Heart left ventricle (tissue), 16 donors: ENCODE measurements around the gene FLT3LG. TPM values are rescaled to one million over a fixed set of nuclear protein-coding genes. Genes with fewer than 3 reads are reported as not detected.

Experiments used
- ATAC-seq, 4 donors: fragments of 200-7000 bp; cut with Tn5 transposase; one replicate each; pipeline ENCODE4 v1.9.1; 2020 to 2022; ENCODE audit warnings: moderate library complexity in 4 of 4, mild to moderate bottlenecking in 3 of 4, moderate number of reproducible peaks in 1 of 4
- DNase-seq, 5 donors: peaks; one replicate each; pipeline ENCODE4 v3.0.0-alpha.2; 2020
- H3K27ac ChIP-seq, 12 donors: fragments of 200-600 bp; sonication (generic) in 4 of 12; one replicate each; pipeline versions ENCODE4 v1.5.0 to v1.8.0; 2016 to 2022; ENCODE audit warnings: mild to moderate bottlenecking in 2 of 12
- H3K27me3 ChIP-seq, 9 donors: fragments of 200-600 bp; sonication (generic) in 2 of 9; one replicate each; pipeline versions ENCODE4 v1.5.1 to v1.8.0; 2016 to 2022; ENCODE audit warnings: mild to moderate bottlenecking in 3 of 9
- H3K36me3 ChIP-seq, 9 donors: fragments of 200-600 bp; sonication (generic) in 2 of 9; one replicate each; pipeline versions ENCODE4 v1.5.0 to v1.8.0; 2018 to 2022; ENCODE audit warnings: mild to moderate bottlenecking in 2 of 9
- H3K4me1 ChIP-seq, 12 donors: fragments of 200-600 bp; sonication (generic) in 4 of 12; one replicate each; pipeline versions ENCODE4 v1.5.0 to v1.8.0; 2016 to 2022; ENCODE audit warnings: mild to moderate bottlenecking in 3 of 12
- H3K4me3 ChIP-seq, 12 donors: fragments of 200-600 bp; sonication (generic) in 4 of 12; one replicate each; pipeline versions ENCODE4 v1.5.0 to v1.8.0; 2017 to 2022; ENCODE audit warnings: mild to moderate bottlenecking in 9 of 12, moderate library complexity in 4 of 12
- H3K9me3 ChIP-seq, 12 donors: fragments of 200-600 bp; sonication (generic) in 4 of 12; one replicate each; pipeline versions ENCODE4 v1.5.0 to v1.8.0; 2016 to 2022; ENCODE audit warnings: mild to moderate bottlenecking in 1 of 12
- POLR2A ChIP-seq, 2 donors: fragments of 450-650 bp; IDR thresholded peaks; one replicate each; pipeline ENCODE4 v1.6.1; 2017; ENCODE audit warnings: antibody characterized with exemption in 2 of 2, mild to moderate bottlenecking in 2 of 2, moderate library complexity in 2 of 2
- WGBS, 4 donors: extraction: QIAGEN DNeasy Blood & Tissue Kit in 2 of 4; methylation state at CpG; one replicate each; pipeline versions ENCODE4 v1.1.5 to v1.1.7; 2013 to 2018; 5-methylcytosine and 5-hydroxymethylcytosine counted together
- intact Hi-C, 10 donors: fragments of 100-400 bp; cut with DNase I; formaldehyde crosslinking; loops; one replicate each; pipeline versions ENCODE4 v1.11.1 to v1.14.2; 2022
- polyA plus RNA-seq, 2 donors: library from polyadenylated mRNA; stranded (reverse); fragments of 200-250 nt; gene quantifications; one replicate each; pipeline ENCODE4 v1.2.3, GENCODE V29; 2013
- total RNA-seq, 9 donors: library from RNA; depleted of rRNA in 2 of 9; stranded (reverse); fragments of >200 nt in 2 of 9; fragmentation: NEBNext Ultra II Directional in 3 of 9; extraction: Animal tissue kit (Norgen Biotek cat#: 25700) in 3 of 9; gene quantifications; one replicate each; pipeline versions ENCODE4 v1.1.0 to v1.2.4, GENCODE V29; 2016 to 2023
- TF ChIP-seq, protein P1 (sequence below), 12 donors: fragments of 200-600 bp; sonication (generic) in 4 of 12; IDR thresholded peaks; one replicate each; pipeline versions ENCODE4 v1.5.0 to v1.8.0; 2018 to 2022; ENCODE audit warnings: antibody characterized with exemption in 12 of 12, mild to moderate bottlenecking in 5 of 12
- donor health status: ischemic (EF 13 %, LVEDD 7.1; RV severe dilation, severe dysfunction).
- donor health status: healthy with polysubstance abuse.
- donor health status: DM: no; HTN: yes; CAD: no.
- donor health status: DM: no; HTN: no; CAD: no.
- donor health status: ischemic (EF 25% LVEDD 6.9; RV normal size, moderate dysfunction).
- donor health status: ischemic (EF 25% LVEDD 5.7; RV mildly dilated, moderate dysfunction).
- donor health status: healthy.
- donor health status: DM: yes; HTN: yes; CAD: no.
- donor health status: ischemic (EF 35%, LVEDD 5.7; RV mildly dilated, moderate dysfunction).
- donor health status: nonischemic (EF 11% LVEDD 7.7; RV severe dilation, severe dysfunction).
- donor health status: DM: yes; HTN: yes; CAD: no.
- donor health status: PGD.
- donor health status: ischemic (EF 29% LVEDD 5.4; RV normal size, mild dysfunction).
- donor health status: nonischemic (EF 23%, LVEDD 6.1; RV moderate dilation, normal function).

Gene FLT3LG
- total and polyA plus RNA-seq, 11 donors: 1.7 to 13.4 (median 2.6) TPM

- Histone ChIP-seq H3K9me3 (no peaks in the 10 kb centered on the region), H3K27me3 (no peaks in the 10 kb centered on the region), H3K27ac (no peak overlapping the region), H3K36me3 (peaks cover 0 to 52% (median 22%) of the 10 kb centered on the region in 9 donors), H3K4me1 (peaks cover 0 to 11% (median 0%) of the 10 kb centered on the region in 12 donors), H3K4me3 (no peak overlapping the region)
- no peak for TF ChIP-seq POLR2A (IDR thresholded peaks at IDR 0.05)
- TF ChIP-seq, protein P1, sequence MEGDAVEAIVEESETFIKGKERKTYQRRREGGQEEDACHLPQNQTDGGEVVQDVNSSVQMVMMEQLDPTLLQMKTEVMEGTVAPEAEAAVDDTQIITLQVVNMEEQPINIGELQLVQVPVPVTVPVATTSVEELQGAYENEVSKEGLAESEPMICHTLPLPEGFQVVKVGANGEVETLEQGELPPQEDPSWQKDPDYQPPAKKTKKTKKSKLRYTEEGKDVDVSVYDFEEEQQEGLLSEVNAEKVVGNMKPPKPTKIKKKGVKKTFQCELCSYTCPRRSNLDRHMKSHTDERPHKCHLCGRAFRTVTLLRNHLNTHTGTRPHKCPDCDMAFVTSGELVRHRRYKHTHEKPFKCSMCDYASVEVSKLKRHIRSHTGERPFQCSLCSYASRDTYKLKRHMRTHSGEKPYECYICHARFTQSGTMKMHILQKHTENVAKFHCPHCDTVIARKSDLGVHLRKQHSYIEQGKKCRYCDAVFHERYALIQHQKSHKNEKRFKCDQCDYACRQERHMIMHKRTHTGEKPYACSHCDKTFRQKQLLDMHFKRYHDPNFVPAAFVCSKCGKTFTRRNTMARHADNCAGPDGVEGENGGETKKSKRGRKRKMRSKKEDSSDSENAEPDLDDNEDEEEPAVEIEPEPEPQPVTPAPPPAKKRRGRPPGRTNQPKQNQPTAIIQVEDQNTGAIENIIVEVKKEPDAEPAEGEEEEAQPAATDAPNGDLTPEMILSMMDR (IDR thresholded peaks at IDR 0.05): no peak
- no peak for DNase-seq
- no peak for ATAC-seq
- intact Hi-C loops: no loop called here
- 97 to 98% (median 97%) methylated on average over 34 to 37 of the region's 37 CpGs for WGBS, 4 donors
Measured at GRCh38 chr19:49461656-49462055, 12.4 kb upstream of the FLT3LG start.

DNA sequence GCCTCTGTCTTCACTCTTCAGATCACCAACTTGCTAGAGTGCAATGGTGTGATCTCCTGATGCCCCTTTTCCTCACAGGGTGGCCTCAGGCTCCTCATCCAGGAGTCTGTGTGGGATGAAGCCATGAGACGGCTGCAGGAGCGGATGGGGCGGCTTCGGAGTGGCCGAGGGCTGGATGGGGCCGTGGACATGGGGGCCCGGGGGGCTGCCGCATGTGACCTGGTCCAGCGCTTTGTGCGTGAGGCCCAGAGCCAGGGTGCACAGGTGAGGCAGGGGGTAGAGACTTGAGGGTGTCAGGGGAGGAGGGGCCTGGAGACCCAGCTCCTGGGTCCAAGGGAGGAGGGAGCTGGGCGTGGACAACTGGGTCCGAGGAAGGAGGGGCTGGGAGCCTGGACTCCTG lies 11.5 kb upstream of the FLT3LG start:
- intact Hi-C loops: no loop called here
- Histone ChIP-seq H3K4me1 (peaks cover 0 to 4% (median 0%) of the 10 kb centered on the region in 12 donors), H3K9me3 (no peaks in the 10 kb centered on the region), H3K36me3 (peaks cover 0 to 59% (median 24%) of the 10 kb centered on the region in 9 donors), H3K27ac (no peak overlapping the region), H3K27me3 (no peaks in the 10 kb centered on the region), H3K4me3 (no peak overlapping the region)
- DNase-seq (no peak), ATAC-seq (no peak)
- no peak for TF ChIP-seq POLR2A (IDR thresholded peaks at IDR 0.05)
- TF ChIP-seq, protein P1 (IDR thresholded peaks at IDR 0.05): no peak
- 87 to 90% (median 88%) methylated on average over 12 of the region's 12 CpGs for WGBS, 4 donors

DNA sequence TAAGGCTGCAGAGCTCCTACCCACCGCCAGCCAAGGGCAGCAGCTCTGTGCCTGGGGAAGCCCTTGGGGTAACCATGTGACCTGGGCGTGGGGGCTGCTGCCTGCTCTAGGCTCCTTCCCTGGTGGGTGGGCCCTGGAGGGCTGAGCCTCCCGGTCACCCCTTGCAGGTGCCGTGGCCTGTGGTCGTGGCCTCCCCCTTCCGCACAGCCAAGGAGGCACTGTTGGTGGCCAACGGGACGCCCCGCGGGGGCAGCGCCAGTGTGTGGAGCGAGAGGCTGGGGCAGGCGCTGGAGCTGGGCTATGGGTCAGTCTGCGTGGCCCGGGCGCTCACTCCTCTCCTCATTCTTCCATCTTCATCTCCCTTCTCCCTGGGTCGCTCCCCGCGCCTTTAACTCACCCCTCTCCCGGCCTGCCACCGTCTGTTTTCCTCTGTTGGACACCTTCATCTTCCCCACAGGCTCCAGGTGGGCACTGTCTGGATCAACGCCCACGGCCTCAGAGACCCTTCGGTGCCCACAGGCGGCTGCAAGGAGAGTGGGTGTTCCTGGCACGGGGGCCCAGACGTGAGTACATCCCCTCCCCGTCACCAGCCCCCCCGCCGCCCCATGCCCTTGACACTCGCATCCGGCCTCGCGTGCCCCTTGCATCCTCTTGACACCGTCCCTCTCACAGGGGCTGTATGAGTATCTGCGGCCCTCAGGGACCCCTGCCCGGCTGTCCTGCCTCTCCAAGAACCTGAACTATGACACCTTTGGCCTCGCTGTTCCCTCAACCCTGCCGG lies 9.9 kb upstream of the FLT3LG start:
- H3K27ac ChIP-seq: no peak overlapping the region
- no peaks in the 10 kb centered on the region for H3K9me3 ChIP-seq
- TF ChIP-seq POLR2A (IDR thresholded peaks at IDR 0.05): no peak
- TF ChIP-seq, protein P1 (IDR thresholded peaks at IDR 0.05): no peak
- no peak overlapping the region for H3K4me3 ChIP-seq
- H3K36me3 ChIP-seq: peaks cover 0 to 59% (median 24%) of the 10 kb centered on the region in 9 donors
- WGBS, 4 donors: 93 to 95% (median 94%) methylated on average over 33 to 39 of the region's 39 CpGs
- peaks cover 0 to 11% (median 8%) of the 10 kb centered on the region in 12 donors for H3K4me1 ChIP-seq
- intact Hi-C loops: no loop called here
- ATAC-seq: no peak
- no peaks in the 10 kb centered on the region for H3K27me3 ChIP-seq
- peak in 1 of 5 donors; percentile 25 for DNase-seq

DNA sequence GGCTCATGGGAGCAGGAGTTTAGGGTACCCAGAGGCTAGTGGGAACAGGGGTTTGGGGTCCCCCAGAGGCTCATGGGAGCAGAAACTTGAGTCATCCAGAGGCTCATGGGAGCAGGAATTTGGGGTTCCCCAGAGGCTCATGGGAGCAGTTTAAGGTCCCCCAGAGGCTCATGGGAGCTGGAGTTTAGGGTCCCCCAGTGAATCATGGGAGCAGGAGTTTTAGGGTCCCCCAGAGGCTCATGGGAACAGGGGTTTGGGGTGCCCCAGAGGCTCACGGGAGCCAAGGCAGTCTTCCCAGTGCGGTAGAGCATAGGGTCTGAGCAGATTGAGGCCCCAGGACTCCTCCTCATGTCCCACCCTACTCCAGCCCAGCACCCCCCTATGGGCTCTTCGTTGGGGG lies 8.6 kb upstream of the FLT3LG start:
- H3K4me1 ChIP-seq: peaks cover 0 to 23% (median 15%) of the 10 kb centered on the region in 12 donors
- TF ChIP-seq, protein P1 (IDR thresholded peaks at IDR 0.05): no peak
- no peak for TF ChIP-seq POLR2A (IDR thresholded peaks at IDR 0.05)
- no peak overlapping the region for H3K27ac ChIP-seq
- ATAC-seq (no peak), DNase-seq (no peak)
- H3K27me3 ChIP-seq: no peaks in the 10 kb centered on the region
- no peaks in the 10 kb centered on the region for H3K9me3 ChIP-seq
- no peak overlapping the region for H3K4me3 ChIP-seq
- intact Hi-C loops: no loop called here
- H3K36me3 ChIP-seq: peaks cover 0 to 48% (median 15%) of the 10 kb centered on the region in 9 donors
- WGBS, 4 donors: 87 to 99% (median 95%) methylated on average over 3 of the region's 3 CpGs
